ENCODE results near the gene NCK2. TPM values are rescaled to one million over a fixed set of nuclear protein-coding genes. Genes with fewer than 3 reads are reported as not detected.

Gene NCK2
- total and polyA plus RNA-seq, 10 of the 15 experiments (the other 5 are each of a cell fraction or from before 2014, with no cell fraction given) = 1.2 to 30.9 (median 14.1) TPM

DNA sequence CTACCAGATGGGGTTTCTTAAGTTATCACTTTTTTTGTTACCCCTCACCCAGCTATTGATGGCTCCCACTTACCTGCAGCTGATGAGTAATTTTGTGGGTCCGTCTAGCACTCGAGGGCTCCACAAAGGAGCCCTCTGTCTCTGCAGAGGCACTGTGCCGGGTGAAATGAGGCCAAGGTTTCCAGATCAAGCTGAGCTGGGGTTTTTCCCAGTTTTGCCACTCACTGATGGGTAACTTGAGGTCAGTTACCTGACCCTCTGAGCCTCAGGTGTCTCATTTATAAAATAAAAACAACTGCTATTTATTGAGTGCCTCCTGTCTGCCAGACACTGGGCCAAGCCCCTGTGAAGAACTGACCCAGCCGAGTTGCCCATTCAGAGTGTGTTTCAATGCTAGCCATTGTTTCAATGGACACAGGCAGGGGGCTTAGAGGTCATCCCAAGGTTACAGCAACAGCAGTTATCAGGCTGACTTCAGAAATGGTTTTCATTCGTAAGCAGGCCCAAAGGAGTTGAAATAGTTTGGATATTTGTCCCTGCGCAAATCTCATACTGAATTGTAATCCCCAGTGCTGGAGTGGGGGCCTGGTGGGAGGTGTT is 192.9 kb downstream of the NCK2 start:
- intact Hi-C loops (cut with micrococcal nuclease; ENCODE audit: unreplicated experiment) = no loop called here
- FAIRE-seq = no peak
- DNase-seq (ENCODE audit: low read depth, low spot score) = no peak
- TF ChIP-seq MEF2A (IDR thresholded peaks at IDR 0.05; ENCODE audit: insufficient read depth, low read depth, low read length) (no peak), EGR1 (IDR thresholded peaks at IDR 0.05; ENCODE audit: borderline replicate concordance in 1 of 2, low read depth in 2 of 2, low read length in 2 of 2) (no peak), IRF4 (IDR thresholded peaks at IDR 0.05; ENCODE audit: low read depth, low read length) (no peak), JUNB (IDR thresholded peaks at IDR 0.05) (no peak), SREBF1 (IDR thresholded peaks at IDR 0.05; ENCODE audit: low read length) (no peak), SP1 (IDR thresholded peaks at IDR 0.05; ENCODE audit: low read depth, low read length) (no peak), BHLHE40 (IDR thresholded peaks at IDR 0.05; ENCODE audit: borderline replicate concordance in 1 of 2, low read depth in 2 of 2, low read length in 1 of 2) (no peak), IKZF1 (conservative IDR thresholded peaks at IDR 0.05) (no peak)
- TF ChIP-seq, protein P1, sequence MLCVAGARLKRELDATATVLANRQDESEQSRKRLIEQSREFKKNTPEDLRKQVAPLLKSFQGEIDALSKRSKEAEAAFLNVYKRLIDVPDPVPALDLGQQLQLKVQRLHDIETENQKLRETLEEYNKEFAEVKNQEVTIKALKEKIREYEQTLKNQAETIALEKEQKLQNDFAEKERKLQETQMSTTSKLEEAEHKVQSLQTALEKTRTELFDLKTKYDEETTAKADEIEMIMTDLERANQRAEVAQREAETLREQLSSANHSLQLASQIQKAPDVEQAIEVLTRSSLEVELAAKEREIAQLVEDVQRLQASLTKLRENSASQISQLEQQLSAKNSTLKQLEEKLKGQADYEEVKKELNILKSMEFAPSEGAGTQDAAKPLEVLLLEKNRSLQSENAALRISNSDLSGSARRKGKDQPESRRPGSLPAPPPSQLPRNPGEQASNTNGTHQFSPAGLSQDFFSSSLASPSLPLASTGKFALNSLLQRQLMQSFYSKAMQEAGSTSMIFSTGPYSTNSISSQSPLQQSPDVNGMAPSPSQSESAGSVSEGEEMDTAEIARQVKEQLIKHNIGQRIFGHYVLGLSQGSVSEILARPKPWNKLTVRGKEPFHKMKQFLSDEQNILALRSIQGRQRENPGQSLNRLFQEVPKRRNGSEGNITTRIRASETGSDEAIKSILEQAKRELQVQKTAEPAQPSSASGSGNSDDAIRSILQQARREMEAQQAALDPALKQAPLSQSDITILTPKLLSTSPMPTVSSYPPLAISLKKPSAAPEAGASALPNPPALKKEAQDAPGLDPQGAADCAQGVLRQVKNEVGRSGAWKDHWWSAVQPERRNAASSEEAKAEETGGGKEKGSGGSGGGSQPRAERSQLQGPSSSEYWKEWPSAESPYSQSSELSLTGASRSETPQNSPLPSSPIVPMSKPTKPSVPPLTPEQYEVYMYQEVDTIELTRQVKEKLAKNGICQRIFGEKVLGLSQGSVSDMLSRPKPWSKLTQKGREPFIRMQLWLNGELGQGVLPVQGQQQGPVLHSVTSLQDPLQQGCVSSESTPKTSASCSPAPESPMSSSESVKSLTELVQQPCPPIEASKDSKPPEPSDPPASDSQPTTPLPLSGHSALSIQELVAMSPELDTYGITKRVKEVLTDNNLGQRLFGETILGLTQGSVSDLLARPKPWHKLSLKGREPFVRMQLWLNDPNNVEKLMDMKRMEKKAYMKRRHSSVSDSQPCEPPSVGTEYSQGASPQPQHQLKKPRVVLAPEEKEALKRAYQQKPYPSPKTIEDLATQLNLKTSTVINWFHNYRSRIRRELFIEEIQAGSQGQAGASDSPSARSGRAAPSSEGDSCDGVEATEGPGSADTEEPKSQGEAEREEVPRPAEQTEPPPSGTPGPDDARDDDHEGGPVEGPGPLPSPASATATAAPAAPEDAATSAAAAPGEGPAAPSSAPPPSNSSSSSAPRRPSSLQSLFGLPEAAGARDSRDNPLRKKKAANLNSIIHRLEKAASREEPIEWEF (IDR thresholded peaks at IDR 0.05; ENCODE audit: insufficient replicate concordance, low read depth, low read length) = no peak
- TF ChIP-seq, protein P2, sequence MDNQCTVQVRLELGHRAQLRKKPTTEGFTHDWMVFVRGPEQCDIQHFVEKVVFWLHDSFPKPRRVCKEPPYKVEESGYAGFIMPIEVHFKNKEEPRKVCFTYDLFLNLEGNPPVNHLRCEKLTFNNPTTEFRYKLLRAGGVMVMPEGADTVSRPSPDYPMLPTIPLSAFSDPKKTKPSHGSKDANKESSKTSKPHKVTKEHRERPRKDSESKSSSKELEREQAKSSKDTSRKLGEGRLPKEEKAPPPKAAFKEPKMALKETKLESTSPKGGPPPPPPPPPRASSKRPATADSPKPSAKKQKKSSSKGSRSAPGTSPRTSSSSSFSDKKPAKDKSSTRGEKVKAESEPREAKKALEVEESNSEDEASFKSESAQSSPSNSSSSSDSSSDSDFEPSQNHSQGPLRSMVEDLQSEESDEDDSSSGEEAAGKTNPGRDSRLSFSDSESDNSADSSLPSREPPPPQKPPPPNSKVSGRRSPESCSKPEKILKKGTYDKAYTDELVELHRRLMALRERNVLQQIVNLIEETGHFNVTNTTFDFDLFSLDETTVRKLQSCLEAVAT (IDR thresholded peaks at IDR 0.05) = no peak
- TF ChIP-seq, protein P3, sequence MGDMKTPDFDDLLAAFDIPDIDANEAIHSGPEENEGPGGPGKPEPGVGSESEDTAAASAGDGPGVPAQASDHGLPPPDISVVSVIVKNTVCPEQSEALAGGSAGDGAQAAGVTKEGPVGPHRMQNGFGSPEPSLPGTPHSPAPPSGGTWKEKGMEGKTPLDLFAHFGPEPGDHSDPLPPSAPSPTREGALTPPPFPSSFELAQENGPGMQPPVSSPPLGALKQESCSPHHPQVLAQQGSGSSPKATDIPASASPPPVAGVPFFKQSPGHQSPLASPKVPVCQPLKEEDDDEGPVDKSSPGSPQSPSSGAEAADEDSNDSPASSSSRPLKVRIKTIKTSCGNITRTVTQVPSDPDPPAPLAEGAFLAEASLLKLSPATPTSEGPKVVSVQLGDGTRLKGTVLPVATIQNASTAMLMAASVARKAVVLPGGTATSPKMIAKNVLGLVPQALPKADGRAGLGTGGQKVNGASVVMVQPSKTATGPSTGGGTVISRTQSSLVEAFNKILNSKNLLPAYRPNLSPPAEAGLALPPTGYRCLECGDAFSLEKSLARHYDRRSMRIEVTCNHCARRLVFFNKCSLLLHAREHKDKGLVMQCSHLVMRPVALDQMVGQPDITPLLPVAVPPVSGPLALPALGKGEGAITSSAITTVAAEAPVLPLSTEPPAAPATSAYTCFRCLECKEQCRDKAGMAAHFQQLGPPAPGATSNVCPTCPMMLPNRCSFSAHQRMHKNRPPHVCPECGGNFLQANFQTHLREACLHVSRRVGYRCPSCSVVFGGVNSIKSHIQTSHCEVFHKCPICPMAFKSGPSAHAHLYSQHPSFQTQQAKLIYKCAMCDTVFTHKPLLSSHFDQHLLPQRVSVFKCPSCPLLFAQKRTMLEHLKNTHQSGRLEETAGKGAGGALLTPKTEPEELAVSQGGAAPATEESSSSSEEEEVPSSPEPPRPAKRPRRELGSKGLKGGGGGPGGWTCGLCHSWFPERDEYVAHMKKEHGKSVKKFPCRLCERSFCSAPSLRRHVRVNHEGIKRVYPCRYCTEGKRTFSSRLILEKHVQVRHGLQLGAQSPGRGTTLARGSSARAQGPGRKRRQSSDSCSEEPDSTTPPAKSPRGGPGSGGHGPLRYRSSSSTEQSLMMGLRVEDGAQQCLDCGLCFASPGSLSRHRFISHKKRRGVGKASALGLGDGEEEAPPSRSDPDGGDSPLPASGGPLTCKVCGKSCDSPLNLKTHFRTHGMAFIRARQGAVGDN (IDR thresholded peaks at IDR 0.05) = no peak
- TF ChIP-seq, protein P4, sequence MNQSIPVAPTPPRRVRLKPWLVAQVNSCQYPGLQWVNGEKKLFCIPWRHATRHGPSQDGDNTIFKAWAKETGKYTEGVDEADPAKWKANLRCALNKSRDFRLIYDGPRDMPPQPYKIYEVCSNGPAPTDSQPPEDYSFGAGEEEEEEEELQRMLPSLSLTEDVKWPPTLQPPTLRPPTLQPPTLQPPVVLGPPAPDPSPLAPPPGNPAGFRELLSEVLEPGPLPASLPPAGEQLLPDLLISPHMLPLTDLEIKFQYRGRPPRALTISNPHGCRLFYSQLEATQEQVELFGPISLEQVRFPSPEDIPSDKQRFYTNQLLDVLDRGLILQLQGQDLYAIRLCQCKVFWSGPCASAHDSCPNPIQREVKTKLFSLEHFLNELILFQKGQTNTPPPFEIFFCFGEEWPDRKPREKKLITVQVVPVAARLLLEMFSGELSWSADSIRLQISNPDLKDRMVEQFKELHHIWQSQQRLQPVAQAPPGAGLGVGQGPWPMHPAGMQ (IDR thresholded peaks at IDR 0.05; ENCODE audit: borderline replicate concordance) = no peak

More for the DNA sequence above, 192.9 kb downstream of the NCK2 start:
- no peaks in the 10 kb centered on the region for H4K20me1 ChIP-seq (ENCODE audit: control insufficient read depth, insufficient read depth)
- no peaks in the 10 kb centered on the region for H3K36me3 ChIP-seq (ENCODE audit: control insufficient read depth in 2 of 2, insufficient read depth in 2 of 2, low read length in 1 of 2)
- no peak overlapping the region for H3K27ac ChIP-seq (ENCODE audit: control insufficient read depth, insufficient read depth)
- ATAC-seq = no peak
- H3K9ac ChIP-seq (ENCODE audit: control insufficient read depth, insufficient read depth, low read length) = no peak overlapping the region
- H3K4me1 ChIP-seq (ENCODE audit: control insufficient read depth, insufficient read depth, low read length) = no peaks in the 10 kb centered on the region
- no peaks in the 10 kb centered on the region for H3K27me3 ChIP-seq (replicated peaks in 1 of 2; ENCODE audit: control insufficient read depth in 2 of 2, insufficient read depth in 2 of 2, low read length in 1 of 2)
- in situ Hi-C loops (cut with MboI) = no loop called here
- H3K9me3 ChIP-seq (replicated peaks; ENCODE audit: control insufficient read depth, insufficient read depth, low read length) = no peaks in the 10 kb centered on the region; the same call in 2 of the 3 replicates
- POLR2A ChIA-PET = no interaction called here
- WGBS (ENCODE audit: insufficient coverage, insufficient replicate concordance, low lambda C conversion rate, missing lambda C conversion rate) = 73% methylated on average over 6 of the region's 6 CpGs
- CTCF ChIA-PET = no interaction called here
- SMC1A ChIA-PET (ENCODE audit: uncharacterized antibody, unreplicated experiment) = interaction anchor here (1.0 kb wide), 1 partner anchor 19 kb away, joined by 3 read pairs; no protein-coding TSS in a partner anchor
- no TSS peak for BruUV-seq (replicated peaks)
- H2AFZ ChIP-seq (ENCODE audit: control insufficient read depth, low read depth, low read length) = no peak overlapping the region
- RAD21 ChIA-PET (ENCODE audit: unreplicated experiment) = no interaction called here
- H3K4me3 ChIP-seq = no peak overlapping the region
- H3K4me2 ChIP-seq (ENCODE audit: control insufficient read depth, insufficient read depth) = no peak overlapping the region
- no peaks in the 10 kb centered on the region for H3K79me2 ChIP-seq (ENCODE audit: control insufficient read depth, insufficient read depth, low read length)

Measured in GM12878 (cell line).